ENCODE measurements around the gene C6orf141. TPM values are rescaled to one million over a fixed set of nuclear protein-coding genes. Genes with fewer than 3 reads are reported as not detected.

C6orf141 gene
- total and polyA plus RNA-seq, 2 of the 8 experiments (the other 6 are each of a cell fraction or from before 2014, with no cell fraction given): 7.6 to 16.1 TPM

- TF ChIP-seq HDAC2 (IDR thresholded peaks at IDR 0.05; ENCODE audit: borderline replicate concordance in 1 of 2, low read depth in 2 of 2, low read length in 2 of 2) (0 out of 4 replicates have a peak, but pooled peaks of 1 of the 2 experiments have one; percentile 45), SP4 (IDR thresholded peaks at IDR 0.05; ENCODE audit: low read length) (no peak), TBP (IDR thresholded peaks at IDR 0.05; ENCODE audit: low read depth, low read length) (peak; percentile 64; the same call in 1 of the 2 replicates), JUND (IDR thresholded peaks at IDR 0.05; ENCODE audit: low read length) (no peak), GTF2F1 (IDR thresholded peaks at IDR 0.05; ENCODE audit: borderline replicate concordance, low read depth, low read length) (no peak), JUN (IDR thresholded peaks at IDR 0.05; ENCODE audit: low read depth, low read length) (no peak), POLR2A (IDR thresholded peaks at IDR 0.05; ENCODE audit: control extremely low read depth in 1 of 2, low read depth in 2 of 2, low read length in 2 of 2) (peak; percentile 62 to 71), CBX5 (IDR thresholded peaks at IDR 0.05; ENCODE audit: low read depth, low read length) (no peak), NANOG (IDR thresholded peaks at IDR 0.05; ENCODE audit: insufficient read depth, low read depth, low read length, poor library complexity, severe bottlenecking) (peak; percentile 88), EZH2 (IDR thresholded peaks at IDR 0.05; ENCODE audit: low read depth, low read length, severe bottlenecking) (no peak), POLR2AphosphoS5 (IDR thresholded peaks at IDR 0.05; ENCODE audit: low read depth, low read length) (peak; percentile 93)
These were observed 804 bp downstream of the C6orf141 start (continued) for GRCh38 chr6:49551078-49551865.
